Measurements from ENCODE around the gene ASB2.

The ASB2 gene

GRCh38 chr14:93963692-93964091 is 12.7 kb downstream of the ASB2 start:
- DNase-seq (ENCODE audit: low read depth in 2 of 2): no peak

- DNase-seq (ENCODE audit: low read depth in 2 of 2): no peak
These were observed 13.4 kb downstream of the ASB2 start for GRCh38 chr14:93962701-93963601.

GRCh38 chr14:93961620-93962019 is 14.8 kb downstream of the ASB2 start:
- DNase-seq (ENCODE audit: low read depth in 2 of 2): no peak

- DNase-seq (ENCODE audit: low read depth in 2 of 2): no peak
These were observed 15.5 kb downstream of the ASB2 start for GRCh38 chr14:93960774-93961438.

GRCh38 chr14:93960108-93960475 is 16.3 kb downstream of the ASB2 start:
- no peak for DNase-seq (ENCODE audit: low read depth in 2 of 2)

GRCh38 chr14:93959239-93960107 is 16.9 kb downstream of the ASB2 start:
- DNase-seq (ENCODE audit: low read depth in 2 of 2): peak; percentile 82 to 83

- DNase-seq (ENCODE audit: low read depth in 2 of 2): no peak
These were observed 17.7 kb downstream of the ASB2 start for GRCh38 chr14:93958567-93959238.

- DNase-seq (ENCODE audit: low read depth in 2 of 2): no peak
These were observed 18.4 kb downstream of the ASB2 start for GRCh38 chr14:93957751-93958566.

GRCh38 chr14:93957333-93957710 is 19.0 kb downstream of the ASB2 start:
- DNase-seq (ENCODE audit: low read depth in 2 of 2): no peak

- no peak for DNase-seq (ENCODE audit: low read depth in 2 of 2)
These were observed 19.6 kb downstream of the ASB2 start for GRCh38 chr14:93956514-93957332.

GRCh38 chr14:93955850-93956481 is 20.4 kb downstream of the ASB2 start:
- no peak for DNase-seq (ENCODE audit: low read depth in 2 of 2)

GRCh38 chr14:93954900-93955849 is 21.2 kb downstream of the ASB2 start:
- DNase-seq (ENCODE audit: low read depth in 2 of 2): no peak

- DNase-seq (ENCODE audit: low read depth in 2 of 2): no peak
These were observed 21.9 kb downstream of the ASB2 start for GRCh38 chr14:93954516-93954830.

- DNase-seq (ENCODE audit: low read depth in 2 of 2): no peak
These were observed 22.4 kb downstream of the ASB2 start for GRCh38 chr14:93953739-93954515.

GRCh38 chr14:93953263-93953662 is 23.1 kb downstream of the ASB2 start:
- no peak for DNase-seq (ENCODE audit: low read depth in 2 of 2)

GRCh38 chr14:93952829-93953228 is 23.5 kb downstream of the ASB2 start:
- no peak for DNase-seq (ENCODE audit: low read depth in 2 of 2)

GRCh38 chr14:93951635-93952540 is 24.5 kb downstream of the ASB2 start:
- no peak for DNase-seq (ENCODE audit: low read depth in 2 of 2)
